IMR-90 (cell line): Measurements from ENCODE around the gene FAM163B. TPM values are rescaled to one million over a fixed set of nuclear protein-coding genes. Genes with fewer than 3 reads are reported as not detected.

Experiments
- ATAC-seq: fragments of 200-7000 bp; cut with Tn5 transposase; 2 replicates; pipeline ENCODE4 v1.9.1; 2020; ENCODE audit warnings: low read depth, mild to moderate bottlenecking, moderate library complexity
- BruUV-seq: library from RNA; stranded (reverse); fragments of 400-500 nt; replicated peaks from 2 replicates; lab custom pipeline; 2021; lab: Mats Ljungman, UMichigan
- CTCF ChIA-PET: fragments of 300-600 bp; formaldehyde crosslinking; extraction: SDS; loops from one replicate; lab custom pipeline; 2021; ENCODE audit warnings: antibody characterized with exemption; lab: Yijun Ruan, JAX
- POLR2A ChIA-PET: fragments of 300-600 bp; sonication (Branson Sonifier 250); formaldehyde crosslinking; loops from one replicate; lab custom pipeline; 2022; ENCODE audit warnings: antibody characterized with exemption; ENCODE audit not compliant: unreplicated experiment; lab: Charles Lee
- DNase-seq: peaks from one replicate; pipeline ENCODE4 v3.0.0; 2013
- H2AFZ ChIP-seq: replicated peaks from 2 replicates; pipeline ENCODE3; 2013; ENCODE audit warnings: low read length, mild to moderate bottlenecking; ENCODE audit not compliant: poor library complexity
- H2AK5ac ChIP-seq: 2 replicates; pipeline ENCODE4 v1.6.1; 2013; ENCODE audit warnings: low read depth, low read length, inconsistent platforms
- H2AK9ac ChIP-seq: replicated peaks from 2 replicates; pipeline ENCODE3; 2013; ENCODE audit warnings: mild to moderate bottlenecking, low read depth, low read length, moderate library complexity; ENCODE audit not compliant: poor library complexity
- H2BK120ac ChIP-seq: 2 replicates; pipeline ENCODE4 v1.6.1; 2013; ENCODE audit warnings: low read depth, low read length, inconsistent platforms
- H2BK15ac ChIP-seq: 3 replicates; pipeline ENCODE4 v1.6.1; 2013; ENCODE audit warnings: low read depth, low read length, inconsistent platforms
- H2BK20ac ChIP-seq: 2 replicates; pipeline ENCODE4 v1.6.1; 2013; ENCODE audit warnings: low read depth, mild to moderate bottlenecking, inconsistent platforms, low read length, moderate library complexity
- H2BK5ac ChIP-seq: 2 replicates; pipeline ENCODE4 v1.6.1; 2013; ENCODE audit warnings: mild to moderate bottlenecking, low read depth, low read length, inconsistent platforms; ENCODE audit not compliant: poor library complexity, severe bottlenecking
- H3K14ac ChIP-seq: replicated peaks from 2 replicates; pipeline ENCODE4 v1.6.1; 2013; ENCODE audit warnings: low read depth, low read length, inconsistent platforms
- H3K18ac ChIP-seq: 2 replicates; pipeline ENCODE4 v1.6.1; 2013; ENCODE audit warnings: low read depth, low read length, control low read depth
- H3K23ac ChIP-seq: 2 replicates; pipeline ENCODE4 v1.6.1; 2013; ENCODE audit warnings: low read depth, low read length, inconsistent platforms
- H3K27ac ChIP-seq: 2 replicates; pipeline ENCODE4 v1.5.1; 2013; ENCODE audit warnings: mild to moderate bottlenecking, control low read depth, low read length; ENCODE audit not compliant: insufficient read depth
- H3K27me3 ChIP-seq: 2 replicates; pipeline ENCODE4 v1.6.1; 2013; ENCODE audit warnings: low read length; ENCODE audit not compliant: control insufficient read depth, insufficient read depth
- H3K36me3 ChIP-seq: 2 replicates; pipeline ENCODE4 v1.6.1; 2013; ENCODE audit warnings: low read length, mixed read lengths; ENCODE audit not compliant: control insufficient read depth, insufficient read depth
- H3K4ac ChIP-seq: 2 replicates; pipeline ENCODE4 v1.6.1; 2013; ENCODE audit warnings: low read depth, low read length, inconsistent platforms
- H3K4me1 ChIP-seq: 2 replicates; pipeline ENCODE4 v1.6.1; 2013; ENCODE audit warnings: low read length, mixed read lengths; ENCODE audit not compliant: control insufficient read depth, insufficient read depth
- H3K4me2 ChIP-seq: 2 replicates; pipeline ENCODE4 v1.6.1; 2013; ENCODE audit warnings: low read depth, mild to moderate bottlenecking, control low read depth, low read length, moderate library complexity
- H3K4me3 ChIP-seq: 2 replicates; pipeline ENCODE4 v1.5.1; 2013; ENCODE audit warnings: low read depth, mild to moderate bottlenecking, control low read depth, low read length, moderate library complexity; ENCODE audit not compliant: insufficient read depth
- H3K56ac ChIP-seq: 2 replicates; pipeline ENCODE4 v1.6.1; 2013; ENCODE audit warnings: low read length, inconsistent platforms; ENCODE audit not compliant: insufficient read depth; ENCODE audit errors: extremely low read depth
- H3K79me1 ChIP-seq, 2 experiments: 2 replicates each; pipeline ENCODE4 v1.6.1; 2013; ENCODE audit warnings: low read length in 2 of 2, inconsistent platforms in 1 of 2, low read depth in 1 of 2
- H3K9ac ChIP-seq: 2 replicates; pipeline ENCODE4 v1.6.1; 2013; ENCODE audit warnings: low read depth, low read length, control low read depth
- H3K9me1 ChIP-seq: 2 replicates; pipeline ENCODE4 v1.6.1; 2013; ENCODE audit warnings: low read length, inconsistent platforms; ENCODE audit not compliant: insufficient read depth
- H3K9me3 ChIP-seq: 2 replicates; pipeline ENCODE4 v1.6.1; 2013; ENCODE audit warnings: low read length; ENCODE audit not compliant: control insufficient read depth, insufficient read depth
- H4K20me1 ChIP-seq: 2 replicates; pipeline ENCODE4 v1.6.1; 2013; ENCODE audit warnings: low read length, inconsistent platforms; ENCODE audit not compliant: insufficient read depth
- H4K5ac ChIP-seq: 2 replicates; pipeline ENCODE4 v1.6.1; 2013; ENCODE audit warnings: mild to moderate bottlenecking, low read depth, low read length, control low read depth
- H4K8ac ChIP-seq, 2 experiments: 2 replicates each; pipeline ENCODE4 v1.6.1; 2013; ENCODE audit warnings: low read depth in 2 of 2, low read length in 2 of 2, control low read depth in 1 of 2, inconsistent platforms in 1 of 2
- H4K91ac ChIP-seq: 2 replicates; pipeline ENCODE4 v1.6.1; 2013; ENCODE audit warnings: low read depth, low read length, inconsistent platforms; ENCODE audit not compliant: insufficient read depth
- BHLHE40 ChIP-seq: fragments of 150-350 bp; IDR thresholded peaks from 2 replicates; pipeline ENCODE4 v1.6.1; 2016; ENCODE audit warnings: mild to moderate bottlenecking, low read depth, low read length
- ELK1 ChIP-seq: fragments of 150-350 bp; IDR thresholded peaks from 2 replicates; pipeline ENCODE4 v1.6.1; 2016; ENCODE audit warnings: low read depth, mild to moderate bottlenecking, low read length, moderate library complexity, borderline replicate concordance
- FOS ChIP-seq: fragments of 150-350 bp; IDR thresholded peaks from 2 replicates; pipeline ENCODE4 v1.6.1; 2016; ENCODE audit warnings: low read depth, low read length
- WGBS, 2 experiments: methylation state at CpG; one replicate each; pipeline versions ENCODE4 v1.1.5 to v1.1.7; 2013; ENCODE audit warnings: missing lambda C conversion rate in 2 of 2; ENCODE audit not compliant: insufficient read length in 1 of 2; ENCODE audit errors: extremely low coverage in 2 of 2; 5-methylcytosine and 5-hydroxymethylcytosine counted together
- dilution Hi-C: fragments of 300-500 bp; cut with HindIII; formaldehyde crosslinking; loops from one replicate; pipeline ENCODE4 v1.14.3; 2018; ENCODE audit warnings: low sequenced_read_pairs; ENCODE audit not compliant: unreplicated experiment
- in situ Hi-C: fragments of 300-500 bp; cut with MboI; formaldehyde crosslinking; loops from 3 replicates; pipeline ENCODE4 v1.14.3; 2019; ENCODE audit warnings: low sequenced_read_pairs, inconsistent platforms, mixed read lengths
- intact Hi-C: fragments of 100-400 bp; cut with micrococcal nuclease; formaldehyde crosslinking; loops from 2 replicates; pipeline ENCODE4 v1.10.0; 2022
- polyA plus RNA-seq, 3 experiments: library from polyadenylated mRNA; depleted of rRNA; stranded (reverse); fragments of >200 nt; gene quantifications; 2 replicates each; pipeline ENCODE4 v1.2.3, GENCODE V29; 2012; ENCODE audit warnings: low replicate concordance in 1 of 3
- total RNA-seq: library from RNA; depleted of rRNA; stranded (reverse); fragments of >200 nt; gene quantifications from 2 replicates; pipeline ENCODE4 v1.2.3, GENCODE V29; 2012

The FAM163B gene
- total and polyA plus RNA-seq, 2 of the 4 experiments (the other 2 are of a cell fraction), result not detected

- intact Hi-C loops (no loop called here), in situ Hi-C loops (no loop called here), dilution Hi-C loops (no loop called here)
- peaks cover 34% of the 10 kb centered on the region for H3K27me3 ChIP-seq
- no peaks in the 10 kb centered on the region for H3K9me3 ChIP-seq
- no peak overlapping the region for H3K56ac ChIP-seq
- H3K4me3 ChIP-seq, result no peak overlapping the region
- H2AK9ac ChIP-seq, result no peak overlapping the region
- DNase-seq (no peak), ATAC-seq (no peak)
- POLR2A ChIA-PET, result no interaction called here
- no peak overlapping the region for H3K27ac ChIP-seq
- H3K4me1 ChIP-seq, result peaks cover 6% of the 10 kb centered on the region; the same call in 1 of the 2 replicates
- H3K4ac ChIP-seq, result no peak overlapping the region
- H3K9ac ChIP-seq, result no peak overlapping the region
- H3K4me2 ChIP-seq, result no peak overlapping the region
- no peak overlapping the region for H4K8ac ChIP-seq
- no peak overlapping the region for H2AK5ac ChIP-seq
- no TSS peak for BruUV-seq
- no peak overlapping the region for H4K91ac ChIP-seq
- H3K14ac ChIP-seq, result no peak overlapping the region
- no peaks in the 10 kb centered on the region for H3K36me3 ChIP-seq
- no peaks in the 10 kb centered on the region for H4K20me1 ChIP-seq
- H2BK5ac ChIP-seq, result no peak overlapping the region
- H3K9me1 ChIP-seq, result no peaks in the 10 kb centered on the region
- no peak overlapping the region for H2BK15ac ChIP-seq
- H3K23ac ChIP-seq, result no peak overlapping the region
- H2AFZ ChIP-seq, result no peak overlapping the region
- no peak overlapping the region for H2BK20ac ChIP-seq
- H3K18ac ChIP-seq, result no peak overlapping the region
- 86% methylated on average over 1 of the region's 14 CpGs; no CpG with 5 or more reads in 1 of the 2 experiments for WGBS, 2 experiments
- H2BK120ac ChIP-seq, result no peak overlapping the region
- no peak for TF ChIP-seq ELK1
- no peak for TF ChIP-seq FOS
- TF ChIP-seq BHLHE40, result no peak
- CTCF ChIA-PET, result no interaction called here
- H4K5ac ChIP-seq, result no peak overlapping the region
- no peaks in the 10 kb centered on the region for H3K79me1 ChIP-seq
Observed at GRCh38 chr9:133566382-133566781, 42.8 kb downstream of the FAM163B start.
